ENCODE results near the gene NPEPL1. TPM values are rescaled to one million over a fixed set of nuclear protein-coding genes. Genes with fewer than 3 reads are reported as not detected.

The NPEPL1 gene
- total RNA-seq, 1 donor from 2014 or later = 33.6 TPM

GRCh38 chr20:58708246-58708931 is 15.8 kb downstream of the NPEPL1 start:
- peak; percentile 7 for DNase-seq
- Histone ChIP-seq H3K27ac (replicated peaks) (no peak overlapping the region), H3K36me3 (peaks cover 55% of the 10 kb centered on the region), H3K9me3 (replicated peaks) (no peaks in the 10 kb centered on the region), H3K4me1 (no peaks in the 10 kb centered on the region), H3K27me3 (ENCODE audit: low read depth) (no peaks in the 10 kb centered on the region), H3K4me3 (no peak overlapping the region)
- intact Hi-C loops (cut with micrococcal nuclease) = no loop called here
- TF ChIP-seq CTCF (IDR thresholded peaks at IDR 0.05; ENCODE audit: borderline replicate concordance) = no peak

GRCh38 chr20:58709013-58709702 is 16.6 kb downstream of the NPEPL1 start:
- intact Hi-C loops (cut with micrococcal nuclease) = no loop called here
- no peaks in the 10 kb centered on the region for H3K9me3 ChIP-seq (replicated peaks)
- no peaks in the 10 kb centered on the region for H3K27me3 ChIP-seq (ENCODE audit: low read depth)
- H3K36me3 ChIP-seq = peaks cover 47% of the 10 kb centered on the region
- H3K4me3 ChIP-seq = no peak overlapping the region
- no peak for TF ChIP-seq CTCF (IDR thresholded peaks at IDR 0.05; ENCODE audit: borderline replicate concordance)
- no peak overlapping the region for H3K27ac ChIP-seq (replicated peaks)
- no peaks in the 10 kb centered on the region for H3K4me1 ChIP-seq
- DNase-seq = peak; percentile 5

GRCh38 chr20:58709703-58710039 is 17.1 kb downstream of the NPEPL1 start:
- Histone ChIP-seq H3K27me3 (ENCODE audit: low read depth) (no peaks in the 10 kb centered on the region), H3K27ac (replicated peaks) (no peak overlapping the region), H3K4me3 (no peak overlapping the region), H3K36me3 (peaks cover 43% of the 10 kb centered on the region), H3K4me1 (no peaks in the 10 kb centered on the region), H3K9me3 (replicated peaks) (no peaks in the 10 kb centered on the region)
- TF ChIP-seq CTCF (IDR thresholded peaks at IDR 0.05; ENCODE audit: borderline replicate concordance) = no peak
- intact Hi-C loops (cut with micrococcal nuclease) = no loop called here
- DNase-seq = no peak

- no peak for TF ChIP-seq CTCF (IDR thresholded peaks at IDR 0.05; ENCODE audit: borderline replicate concordance)
- Histone ChIP-seq H3K27me3 (ENCODE audit: low read depth) (no peaks in the 10 kb centered on the region), H3K27ac (replicated peaks) (no peak overlapping the region), H3K36me3 (peaks cover 33% of the 10 kb centered on the region), H3K4me1 (no peaks in the 10 kb centered on the region), H3K9me3 (replicated peaks) (no peaks in the 10 kb centered on the region), H3K4me3 (no peak overlapping the region)
- intact Hi-C loops (cut with micrococcal nuclease) = no loop called here
- DNase-seq = no peak
These were observed 18.1 kb downstream of the NPEPL1 start for GRCh38 chr20:58710481-58711265.

GRCh38 chr20:58711266-58712051 is 18.9 kb downstream of the NPEPL1 start:
- peak; percentile 5 for DNase-seq
- Histone ChIP-seq H3K4me1 (no peaks in the 10 kb centered on the region), H3K27ac (replicated peaks) (no peak overlapping the region), H3K36me3 (peaks cover 27% of the 10 kb centered on the region), H3K4me3 (no peak overlapping the region), H3K9me3 (replicated peaks) (no peaks in the 10 kb centered on the region), H3K27me3 (ENCODE audit: low read depth) (no peaks in the 10 kb centered on the region)
- intact Hi-C loops (cut with micrococcal nuclease) = no loop called here
- no peak for TF ChIP-seq CTCF (IDR thresholded peaks at IDR 0.05; ENCODE audit: borderline replicate concordance)
